A549 treated with AZD9567 at 1 μM for 4 hours (cell line): ENCODE measurements around the gene CACTIN. TPM values are rescaled to one million over a fixed set of nuclear protein-coding genes. Genes with fewer than 3 reads are reported as not detected.

ENCODE experiments used
- total RNA-seq: library from RNA; stranded (reverse); fragments of 200-300 nt; extraction: Qiagen RNA extraction; gene quantifications from 5 replicates; pipeline ENCODE4 v1.2.3, GENCODE V29; 2022; ENCODE audit not compliant: insufficient read depth

CACTIN gene
- 9.5 to 21.6 TPM (median 19.1 TPM) in 5 replicates for total RNA-seq

DNA sequence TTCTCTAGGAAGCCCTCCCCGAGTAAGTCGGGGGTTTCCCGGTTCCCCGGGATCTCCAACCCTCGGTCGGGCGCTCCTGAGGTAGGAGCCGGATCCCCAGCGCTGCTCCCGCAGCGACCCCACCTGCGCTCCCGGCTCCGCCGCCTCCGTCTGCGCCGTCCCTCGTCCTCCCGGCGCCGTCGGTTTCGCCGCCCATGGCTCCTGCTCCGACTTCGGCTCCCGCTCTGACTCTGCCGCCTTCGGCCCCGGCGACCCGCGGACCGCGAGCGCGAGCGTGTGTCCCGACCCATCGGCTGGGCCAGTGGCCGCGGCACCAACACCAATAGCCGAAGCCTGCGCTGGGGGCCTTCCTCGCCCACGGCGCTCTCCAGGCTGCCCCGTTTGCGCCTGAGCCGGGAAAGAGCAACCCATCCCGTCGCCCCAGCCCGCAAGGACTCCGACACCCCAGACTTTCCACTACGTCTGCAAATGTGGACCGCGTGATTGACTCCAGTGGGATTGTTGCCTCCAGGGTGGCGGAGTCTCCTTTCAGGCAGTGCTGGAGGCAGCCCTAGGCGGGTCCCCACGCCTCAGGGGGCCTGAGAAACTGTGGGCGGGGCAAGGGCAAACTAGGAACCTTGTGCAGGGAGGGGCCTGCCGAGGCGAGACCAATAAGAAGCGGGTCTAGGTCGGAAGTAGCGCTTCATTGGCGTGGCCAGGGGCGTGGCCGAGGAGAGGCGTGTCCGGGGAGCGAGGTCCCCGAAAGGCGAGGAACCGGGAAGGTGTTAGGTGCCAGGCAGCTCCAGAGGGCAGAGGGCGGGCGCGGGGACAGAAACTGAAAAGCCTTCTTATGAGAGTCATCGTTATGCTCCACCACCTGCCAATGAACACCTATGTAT is at the start of gene CACTIN:
Gene CACTIN, minus strand, starts transcription at position 318 of the 878 bp plus-strand sequence. Its CDS starts 28 bp downstream, at position 290.

DNA sequence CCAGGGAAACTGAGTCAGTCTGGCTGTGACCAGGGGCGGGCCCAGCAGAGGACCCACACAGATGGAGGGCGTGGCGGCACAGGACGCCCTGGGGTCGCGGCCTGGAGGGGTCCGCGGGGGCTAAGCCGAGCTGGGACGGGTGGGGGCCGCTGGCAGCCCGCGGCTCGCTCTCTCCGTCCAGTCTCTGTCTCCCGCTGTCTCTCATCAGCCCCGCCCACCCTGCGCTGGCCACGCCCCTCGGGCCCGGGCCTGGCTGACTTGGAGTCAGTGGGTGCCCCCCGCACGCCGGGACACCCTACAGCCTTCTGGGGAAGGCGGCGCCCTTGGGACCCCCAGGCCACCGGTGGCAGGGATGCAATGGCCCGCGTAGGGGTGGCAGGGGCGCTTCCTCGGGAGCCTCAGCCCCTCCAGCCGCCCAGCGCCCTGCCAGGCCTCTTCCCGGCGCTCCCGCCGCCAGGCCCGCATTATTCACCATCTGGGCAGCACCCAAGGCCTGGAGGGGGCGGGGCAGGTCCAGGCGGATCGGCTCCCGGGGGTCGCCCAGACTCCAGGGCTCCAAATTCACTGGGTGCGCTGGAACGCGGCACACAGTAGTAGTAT is 19.8 kb downstream of the CACTIN start, which contains the start of gene TBXA2R:
Gene TBXA2R, minus strand, starts transcription at position 186 of the 600 bp plus-strand sequence. CDS start 6,241 bp downstream, outside the sequence.

DNA sequence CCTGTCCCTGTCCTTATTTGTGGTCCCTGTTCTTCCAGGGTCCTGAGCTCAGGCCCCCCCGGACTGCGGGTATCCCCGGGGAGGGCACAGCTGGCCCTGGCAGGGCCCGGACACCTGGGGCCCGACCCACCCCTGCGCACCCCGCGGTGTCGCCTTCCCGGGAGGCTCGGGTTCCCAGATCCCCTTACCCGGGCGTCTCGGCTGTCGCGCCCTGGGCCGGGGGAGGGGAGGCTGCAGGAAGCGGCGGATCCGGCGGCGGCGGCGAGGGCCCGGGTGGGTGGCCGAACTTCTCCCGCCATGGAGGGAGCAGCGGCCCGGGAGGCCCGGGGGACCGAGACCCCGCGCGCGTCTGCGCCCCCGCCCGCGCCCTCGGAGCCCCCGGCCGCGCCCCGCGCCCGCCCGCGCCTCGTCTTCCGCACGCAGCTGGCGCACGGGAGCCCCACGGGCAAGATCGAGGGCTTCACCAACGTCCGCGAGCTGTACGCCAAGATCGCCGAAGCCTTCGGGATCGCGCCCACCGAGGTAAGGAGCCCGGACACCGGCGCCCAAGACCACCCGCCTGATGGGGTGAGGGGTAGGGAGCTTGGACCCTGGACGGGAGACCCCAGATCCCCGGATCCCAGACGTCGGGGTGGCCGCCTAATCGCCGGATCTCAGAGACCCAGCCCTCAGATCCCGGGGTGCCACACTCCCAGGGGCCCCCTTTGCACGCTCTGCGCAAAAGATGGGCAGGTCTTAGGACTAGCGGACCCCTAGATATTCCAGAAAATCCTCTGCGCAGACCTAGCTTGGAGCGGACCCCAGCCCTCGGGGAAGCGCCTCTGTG is 41.1 kb downstream of the CACTIN start, which contains the start of gene GIPC3:
Gene GIPC3, plus strand, starts transcription at position 178 of the 826 bp plus-strand sequence. Its CDS starts 120 bp downstream, at position 298.

DNA sequence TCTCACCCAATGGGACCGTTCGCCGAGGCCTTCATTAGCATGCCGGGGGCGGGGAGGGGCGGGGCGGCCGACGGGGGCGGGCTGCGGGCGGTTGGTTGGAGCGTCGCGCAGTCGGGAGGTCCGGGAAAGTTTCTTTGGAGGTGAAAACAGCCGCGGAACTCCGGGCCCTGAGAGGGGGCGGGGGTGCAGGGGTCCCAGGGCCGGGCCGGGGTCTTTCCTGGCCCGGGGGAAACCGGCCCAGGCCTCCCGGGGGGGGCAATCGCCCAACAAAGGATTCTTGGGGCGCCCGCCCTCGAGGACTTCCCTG is 53.8 kb downstream of the CACTIN start, which contains the start of gene HMG20B:
Gene HMG20B, plus strand, starts transcription at position 90 of the 307 bp plus-strand sequence. CDS start 366 bp downstream, outside the sequence.

Other genes starting within 250 kb of the CACTIN start
- 0.34 to 0.63 TPM (median 0.49 TPM) in 4 of 5 replicates, not detected in the other for gene SMIM24, start 146.3 kb downstream of the CACTIN start, total RNA-seq
- not detected in 5 replicates for gene SMIM44, start 143.3 kb downstream of the CACTIN start, total RNA-seq
- gene DOHH, start 126.1 kb downstream of the CACTIN start, total RNA-seq = 5.9 to 19.1 TPM (median 17.2 TPM) in 5 replicates
- gene FZR1, start 120.5 kb downstream of the CACTIN start, total RNA-seq = 20.6 to 37.5 TPM (median 34.1 TPM) in 5 replicates
- gene TEKTIP1, start 87.6 kb downstream of the CACTIN start, total RNA-seq = 0.18 TPM in 1 of 5 replicates, not detected in the others
- 127 to 156 TPM (median 150 TPM) in 5 replicates for gene MFSD12, start 69.2 kb downstream of the CACTIN start, total RNA-seq
- 59.5 to 65.3 TPM (median 62.8 TPM) in 5 replicates for gene HMG20B, start 53.8 kb downstream of the CACTIN start, total RNA-seq
- gene GIPC3, start 41.3 kb downstream of the CACTIN start, total RNA-seq = 0.15 to 0.26 TPM (median 0.19 TPM) in 4 of 5 replicates, not detected in the other
- 0.68 to 0.88 TPM (median 0.74 TPM) in 4 of 5 replicates, not detected in the other for gene TBXA2R, start 19.9 kb downstream of the CACTIN start, total RNA-seq
- gene PIP5K1C, start 73.7 kb upstream of the CACTIN start, total RNA-seq = 9.2 to 14.2 TPM (median 12.9 TPM) in 5 replicates
- gene TJP3, start 81.6 kb upstream of the CACTIN start, total RNA-seq = 0.26 to 0.46 TPM (median 0.40 TPM) in 4 of 5 replicates, not detected in the other
- gene APBA3, start 134.9 kb upstream of the CACTIN start, total RNA-seq = 9.7 to 12.4 TPM (median 11.8 TPM) in 5 replicates
- gene MRPL54, start 135.9 kb upstream of the CACTIN start, total RNA-seq = 53.4 to 74.7 TPM (median 65.3 TPM) in 5 replicates
- not detected in 5 replicates for gene RAX2, start 145.4 kb upstream of the CACTIN start, total RNA-seq
- gene MATK, start 159.6 kb upstream of the CACTIN start, total RNA-seq = 0.77 to 1.0 TPM (median 0.90 TPM) in 4 of 5 replicates, not detected in the other
- 0.22 to 0.31 TPM in 2 of 5 replicates, not detected in the others for gene ZFR2, start 242.2 kb upstream of the CACTIN start, total RNA-seq